GM20431 (cell line): Measurements from ENCODE around the gene ATRNL1.
"Not testable (repeated sequence)": the region's sequence is repeated elsewhere in the genome, so short reads cannot be mapped to it uniquely, and the experiment has no call there.

Source experiments
- in situ Hi-C: fragments of 300-500 bp; cut with MseI, MboI; formaldehyde crosslinking; loops from one replicate; pipeline ENCODE4 v1.15.0; 2020; ENCODE audit warnings: low sequenced_read_pairs; ENCODE audit not compliant: unreplicated experiment

ATRNL1 gene

GRCh38 chr10:115674496-115674895 is 581.3 kb downstream of the ATRNL1 start:
- in situ Hi-C loops: no loop called here

GRCh38 chr10:115696747-115697146 is 603.6 kb downstream of the ATRNL1 start:
- in situ Hi-C loops: no loop called here

GRCh38 chr10:115706026-115706425 is 612.9 kb downstream of the ATRNL1 start:
- in situ Hi-C loops: no loop called here

- in situ Hi-C loops: no loop called here
Observed at GRCh38 chr10:115706488-115707076, 613.4 kb downstream of the ATRNL1 start.

GRCh38 chr10:115710136-115710535 is 617.0 kb downstream of the ATRNL1 start:
- in situ Hi-C loops: no loop called here

- in situ Hi-C loops: no loop called here
Observed at GRCh38 chr10:115711306-115711705, 618.1 kb downstream of the ATRNL1 start.

- in situ Hi-C loops: no loop called here
Observed at GRCh38 chr10:115720121-115720520, 627.0 kb downstream of the ATRNL1 start.

- in situ Hi-C loops: no loop called here
Observed at GRCh38 chr10:115727129-115727528, 634.0 kb downstream of the ATRNL1 start.

GRCh38 chr10:115744089-115744488 is 650.9 kb downstream of the ATRNL1 start:
- in situ Hi-C loops: no loop called here

GRCh38 chr10:115745943-115746342 is 652.8 kb downstream of the ATRNL1 start:
- in situ Hi-C loops: no loop called here

- in situ Hi-C loops: no loop called here
Observed at GRCh38 chr10:115747811-115748210, 654.6 kb downstream of the ATRNL1 start.

GRCh38 chr10:115758488-115758887 is 665.3 kb downstream of the ATRNL1 start:
- in situ Hi-C loops: not testable (repeated sequence)

GRCh38 chr10:115760131-115760530 is 667.0 kb downstream of the ATRNL1 start:
- in situ Hi-C loops: no loop called here

GRCh38 chr10:115761166-115761565 is 668.0 kb downstream of the ATRNL1 start:
- in situ Hi-C loops: no loop called here

GRCh38 chr10:115762029-115762428 is 668.9 kb downstream of the ATRNL1 start:
- in situ Hi-C loops: no loop called here

GRCh38 chr10:115771755-115772154 is 678.6 kb downstream of the ATRNL1 start:
- in situ Hi-C loops: no loop called here

GRCh38 chr10:115772606-115773005 is 679.4 kb downstream of the ATRNL1 start:
- in situ Hi-C loops: no loop called here

- in situ Hi-C loops: no loop called here
Observed at GRCh38 chr10:115773832-115774231, 680.7 kb downstream of the ATRNL1 start.

- in situ Hi-C loops: no loop called here
Observed at GRCh38 chr10:115774721-115775120, 681.6 kb downstream of the ATRNL1 start.

GRCh38 chr10:115777646-115778045 is 684.5 kb downstream of the ATRNL1 start:
- in situ Hi-C loops: no loop called here

GRCh38 chr10:115790220-115790619 is 697.1 kb downstream of the ATRNL1 start:
- in situ Hi-C loops: no loop called here

- in situ Hi-C loops: no loop called here
Observed at GRCh38 chr10:115795964-115796363, 702.8 kb downstream of the ATRNL1 start.
